HL-60 (cell line): ENCODE results near the gene WDR27.

Experiments used
- DNase-seq, 2 experiments: peaks; one replicate each; pipeline ENCODE4 v3.0.0-alpha.2; 2010 to 2020; ENCODE audit warnings: low read depth in 1 of 2, low spot score in 1 of 2
- H3K27ac ChIP-seq: fragments of 250-450 bp; sonication (Bioruptor Pico); replicated peaks from 2 replicates; pipeline ENCODE4 v1.5.1; 2020; ENCODE audit warnings: mild to moderate bottlenecking, moderate library complexity
- H3K27me3 ChIP-seq: fragments of 250-450 bp; sonication (Bioruptor Pico); 2 replicates; pipeline ENCODE4 v1.5.1; 2021; ENCODE audit warnings: mild to moderate bottlenecking, moderate library complexity; ENCODE audit not compliant: insufficient read depth, poor library complexity, severe bottlenecking
- H3K4me3 ChIP-seq: replicated peaks from 2 replicates; pipeline ENCODE4 v1.5.1; 2011; ENCODE audit warnings: mild to moderate bottlenecking, control low read depth, low read length; ENCODE audit not compliant: insufficient read depth
- GABPA ChIP-seq: IDR thresholded peaks from 2 replicates; pipeline ENCODE4 v1.6.1; 2012; ENCODE audit warnings: low read depth
- POLR2AphosphoS5 ChIP-seq: IDR thresholded peaks from 2 replicates; pipeline ENCODE4 v1.6.1; 2012; ENCODE audit warnings: low read depth
- SPI1 ChIP-seq: IDR thresholded peaks from 2 replicates; pipeline ENCODE4 v1.6.1; 2012; ENCODE audit warnings: low read depth, mild to moderate bottlenecking, borderline replicate concordance
- TF ChIP-seq, protein P1 (sequence below): IDR thresholded peaks from 2 replicates; pipeline ENCODE4 v1.6.1; 2012; ENCODE audit warnings: low read depth; ENCODE audit not compliant: insufficient replicate concordance
- TF ChIP-seq, protein P2 (sequence below): IDR thresholded peaks from one replicate; pipeline ENCODE4 v1.5.1; 2011; ENCODE audit warnings: low read length, control low read depth, inconsistent platforms; ENCODE audit not compliant: insufficient read depth

WDR27 gene

GRCh38 chr6:169494038-169494437 lies 207.8 kb downstream of the WDR27 start:
- H3K27me3 ChIP-seq = no peaks in the 10 kb centered on the region
- TF ChIP-seq, protein P1, sequence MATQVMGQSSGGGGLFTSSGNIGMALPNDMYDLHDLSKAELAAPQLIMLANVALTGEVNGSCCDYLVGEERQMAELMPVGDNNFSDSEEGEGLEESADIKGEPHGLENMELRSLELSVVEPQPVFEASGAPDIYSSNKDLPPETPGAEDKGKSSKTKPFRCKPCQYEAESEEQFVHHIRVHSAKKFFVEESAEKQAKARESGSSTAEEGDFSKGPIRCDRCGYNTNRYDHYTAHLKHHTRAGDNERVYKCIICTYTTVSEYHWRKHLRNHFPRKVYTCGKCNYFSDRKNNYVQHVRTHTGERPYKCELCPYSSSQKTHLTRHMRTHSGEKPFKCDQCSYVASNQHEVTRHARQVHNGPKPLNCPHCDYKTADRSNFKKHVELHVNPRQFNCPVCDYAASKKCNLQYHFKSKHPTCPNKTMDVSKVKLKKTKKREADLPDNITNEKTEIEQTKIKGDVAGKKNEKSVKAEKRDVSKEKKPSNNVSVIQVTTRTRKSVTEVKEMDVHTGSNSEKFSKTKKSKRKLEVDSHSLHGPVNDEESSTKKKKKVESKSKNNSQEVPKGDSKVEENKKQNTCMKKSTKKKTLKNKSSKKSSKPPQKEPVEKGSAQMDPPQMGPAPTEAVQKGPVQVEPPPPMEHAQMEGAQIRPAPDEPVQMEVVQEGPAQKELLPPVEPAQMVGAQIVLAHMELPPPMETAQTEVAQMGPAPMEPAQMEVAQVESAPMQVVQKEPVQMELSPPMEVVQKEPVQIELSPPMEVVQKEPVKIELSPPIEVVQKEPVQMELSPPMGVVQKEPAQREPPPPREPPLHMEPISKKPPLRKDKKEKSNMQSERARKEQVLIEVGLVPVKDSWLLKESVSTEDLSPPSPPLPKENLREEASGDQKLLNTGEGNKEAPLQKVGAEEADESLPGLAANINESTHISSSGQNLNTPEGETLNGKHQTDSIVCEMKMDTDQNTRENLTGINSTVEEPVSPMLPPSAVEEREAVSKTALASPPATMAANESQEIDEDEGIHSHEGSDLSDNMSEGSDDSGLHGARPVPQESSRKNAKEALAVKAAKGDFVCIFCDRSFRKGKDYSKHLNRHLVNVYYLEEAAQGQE = no peak
- TF ChIP-seq GABPA (no peak), POLR2AphosphoS5 (no peak), SPI1 (no peak)
- TF ChIP-seq, protein P2, sequence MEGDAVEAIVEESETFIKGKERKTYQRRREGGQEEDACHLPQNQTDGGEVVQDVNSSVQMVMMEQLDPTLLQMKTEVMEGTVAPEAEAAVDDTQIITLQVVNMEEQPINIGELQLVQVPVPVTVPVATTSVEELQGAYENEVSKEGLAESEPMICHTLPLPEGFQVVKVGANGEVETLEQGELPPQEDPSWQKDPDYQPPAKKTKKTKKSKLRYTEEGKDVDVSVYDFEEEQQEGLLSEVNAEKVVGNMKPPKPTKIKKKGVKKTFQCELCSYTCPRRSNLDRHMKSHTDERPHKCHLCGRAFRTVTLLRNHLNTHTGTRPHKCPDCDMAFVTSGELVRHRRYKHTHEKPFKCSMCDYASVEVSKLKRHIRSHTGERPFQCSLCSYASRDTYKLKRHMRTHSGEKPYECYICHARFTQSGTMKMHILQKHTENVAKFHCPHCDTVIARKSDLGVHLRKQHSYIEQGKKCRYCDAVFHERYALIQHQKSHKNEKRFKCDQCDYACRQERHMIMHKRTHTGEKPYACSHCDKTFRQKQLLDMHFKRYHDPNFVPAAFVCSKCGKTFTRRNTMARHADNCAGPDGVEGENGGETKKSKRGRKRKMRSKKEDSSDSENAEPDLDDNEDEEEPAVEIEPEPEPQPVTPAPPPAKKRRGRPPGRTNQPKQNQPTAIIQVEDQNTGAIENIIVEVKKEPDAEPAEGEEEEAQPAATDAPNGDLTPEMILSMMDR = no peak
- DNase-seq = no peak

GRCh38 chr6:169491482-169491881 lies 210.3 kb downstream of the WDR27 start:
- no peak for DNase-seq
- Histone ChIP-seq H3K27ac (no peak overlapping the region), H3K4me3 (no peak overlapping the region), H3K27me3 (no peaks in the 10 kb centered on the region)
- TF ChIP-seq POLR2AphosphoS5 (no peak), GABPA (no peak), SPI1 (no peak)
- TF ChIP-seq, protein P2 = no peak
- TF ChIP-seq, protein P1 = no peak

More at GRCh38 chr6:169494038-169494437, 207.8 kb downstream of the WDR27 start:
- Histone ChIP-seq H3K4me3 (no peak overlapping the region), H3K27ac (no peak overlapping the region)

- DNase-seq = no peak
- Histone ChIP-seq H3K4me3 (no peak overlapping the region), H3K27ac (no peak overlapping the region), H3K27me3 (no peaks in the 10 kb centered on the region)
- TF ChIP-seq SPI1 (no peak), POLR2AphosphoS5 (no peak), GABPA (no peak)
- TF ChIP-seq, protein P2 = no peak
- TF ChIP-seq, protein P1 = no peak
These were observed 211.0 kb downstream of the WDR27 start for GRCh38 chr6:169490830-169491229.
